Fibroblast of skin of right quadriceps (primary cell): ENCODE measurements around the gene ALPI.
"Not testable (repeated sequence)": the region's sequence is repeated elsewhere in the genome, so short reads cannot be mapped to it uniquely, and the experiment has no call there.

Experiments
- DNase-seq: peaks from one replicate; pipeline ENCODE4 v3.0.0-alpha.2; 2013

ALPI gene

DNA sequence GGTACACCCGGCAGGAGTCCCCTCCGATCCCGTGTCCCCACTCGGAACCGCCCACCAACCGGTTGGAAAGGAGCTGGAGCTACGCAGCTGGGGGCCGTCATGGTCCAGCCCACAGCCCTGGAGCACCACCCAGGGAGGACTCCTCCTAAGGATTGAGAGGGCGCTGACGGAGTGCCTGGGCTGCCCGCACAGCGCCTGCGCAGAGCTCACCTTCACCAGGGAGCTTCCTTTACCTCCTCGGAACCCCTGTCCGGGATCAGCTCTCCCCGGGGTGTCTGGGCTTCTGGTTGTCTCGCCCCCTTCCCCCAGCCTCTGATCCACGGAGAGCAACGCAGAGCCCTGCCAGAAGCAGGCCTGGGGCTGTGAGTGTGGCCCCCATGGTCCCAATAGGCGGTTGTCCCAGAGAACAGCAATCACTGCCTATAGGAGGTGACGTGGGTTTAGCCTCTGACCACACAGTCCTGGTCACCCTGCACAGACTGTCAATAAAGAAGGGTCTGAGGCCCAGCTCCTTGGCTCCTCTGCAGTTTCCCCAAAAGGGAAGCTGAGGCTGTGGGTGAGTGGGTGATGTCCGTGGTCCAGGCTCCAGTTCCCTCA is 34.7 kb upstream of the ALPI start:
- DNase-seq = no peak

DNA sequence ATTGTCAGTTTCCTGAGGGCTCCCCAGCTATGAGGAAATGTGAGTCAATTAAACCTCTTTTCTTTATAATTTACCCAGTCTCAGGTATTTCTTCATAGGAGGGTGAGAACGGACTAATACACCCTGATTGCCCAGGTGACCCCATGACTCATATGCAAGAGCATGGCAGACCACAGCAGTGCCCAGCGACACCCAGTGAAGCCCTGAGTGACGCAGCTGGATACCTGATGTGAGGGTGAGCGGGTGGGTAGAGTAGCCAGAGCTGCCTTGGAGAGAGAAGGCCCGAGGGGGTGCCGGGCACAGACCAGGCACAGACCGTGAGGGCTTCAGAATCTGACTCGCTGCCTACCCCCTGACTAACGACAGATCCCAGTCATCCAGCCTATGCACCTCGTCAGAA is 33.9 kb upstream of the ALPI start:
- DNase-seq = no peak

DNA sequence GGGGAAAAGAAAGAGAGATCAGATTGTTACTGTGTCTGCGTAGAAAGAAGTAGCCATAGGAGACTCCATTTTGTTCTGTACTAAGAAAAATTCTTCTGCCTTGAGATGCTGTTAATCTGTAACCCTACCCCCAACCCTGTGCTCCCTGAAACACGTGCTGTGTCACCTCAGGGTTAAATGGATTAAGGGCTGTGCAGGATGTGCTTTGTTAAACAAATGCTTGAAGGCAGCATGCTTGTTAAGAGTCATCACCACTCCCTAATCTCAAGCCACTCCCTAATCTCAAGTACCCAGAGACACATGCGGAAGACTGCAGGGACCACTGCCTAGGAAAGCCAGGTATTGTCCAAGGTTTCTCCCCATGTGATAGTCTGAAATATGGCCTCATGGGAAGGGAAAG is 33.0 kb upstream of the ALPI start:
- DNase-seq = not testable (repeated sequence)

DNA sequence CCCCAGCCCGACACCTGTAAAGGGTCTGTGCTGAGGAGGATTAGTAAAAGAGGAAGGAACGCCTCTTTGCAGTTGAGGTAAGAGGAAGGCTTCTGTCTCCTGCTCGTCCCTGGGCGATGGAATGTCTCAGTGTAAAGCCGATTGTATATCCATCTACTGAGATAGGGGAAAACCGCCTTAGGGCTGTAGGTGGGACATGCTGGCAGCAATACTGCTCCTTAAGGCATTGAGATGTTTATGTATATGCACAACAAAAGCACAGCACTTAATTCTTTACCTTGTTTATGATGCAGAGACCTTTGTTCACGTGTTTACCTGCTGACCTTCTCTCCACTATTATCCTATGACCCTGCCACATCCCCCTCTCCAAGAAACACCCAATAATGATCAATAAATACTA is 32.5 kb upstream of the ALPI start:
- DNase-seq = not testable (repeated sequence)

DNA sequence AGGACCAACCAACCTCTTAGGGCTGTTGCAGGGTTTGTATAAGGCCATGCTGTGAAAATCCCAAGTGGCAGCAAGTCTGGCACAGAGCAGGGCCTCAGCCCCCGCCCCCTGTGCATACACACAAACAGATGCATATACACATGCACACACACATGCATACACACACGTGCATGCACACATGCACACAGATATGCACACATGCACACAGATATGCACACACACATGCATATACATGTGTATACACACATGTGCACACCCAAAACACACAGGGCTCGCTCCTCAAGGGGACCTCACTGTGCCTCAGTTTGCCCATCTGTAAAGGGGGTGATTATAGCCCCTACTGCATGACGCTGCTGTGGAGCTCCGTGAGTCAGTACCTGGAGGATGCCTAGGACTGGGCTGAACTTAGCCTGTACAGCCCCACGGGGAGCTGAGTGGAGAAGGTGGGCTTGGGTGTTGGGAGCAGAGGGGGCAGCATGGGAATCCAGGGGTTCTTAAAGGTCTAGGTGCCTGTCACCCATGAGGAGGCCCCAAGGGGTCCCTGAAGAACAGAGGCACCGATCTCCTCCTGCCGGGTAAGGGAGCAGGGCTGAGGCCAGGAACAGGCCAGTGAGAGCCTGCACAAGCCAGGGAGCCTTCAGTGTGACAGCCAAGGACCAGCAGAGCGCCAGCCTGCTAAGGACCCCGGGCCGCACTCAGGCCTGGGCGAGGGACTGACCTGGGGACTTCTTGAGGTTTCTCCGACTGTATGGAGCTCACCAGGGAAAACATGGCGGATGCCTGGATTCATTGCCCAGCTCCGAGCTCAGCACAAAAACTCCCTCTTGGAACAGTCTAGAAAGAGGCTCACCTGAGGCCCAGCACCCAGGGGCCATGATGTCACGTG is 24.0 kb upstream of the ALPI start:
- DNase-seq = no peak

DNA sequence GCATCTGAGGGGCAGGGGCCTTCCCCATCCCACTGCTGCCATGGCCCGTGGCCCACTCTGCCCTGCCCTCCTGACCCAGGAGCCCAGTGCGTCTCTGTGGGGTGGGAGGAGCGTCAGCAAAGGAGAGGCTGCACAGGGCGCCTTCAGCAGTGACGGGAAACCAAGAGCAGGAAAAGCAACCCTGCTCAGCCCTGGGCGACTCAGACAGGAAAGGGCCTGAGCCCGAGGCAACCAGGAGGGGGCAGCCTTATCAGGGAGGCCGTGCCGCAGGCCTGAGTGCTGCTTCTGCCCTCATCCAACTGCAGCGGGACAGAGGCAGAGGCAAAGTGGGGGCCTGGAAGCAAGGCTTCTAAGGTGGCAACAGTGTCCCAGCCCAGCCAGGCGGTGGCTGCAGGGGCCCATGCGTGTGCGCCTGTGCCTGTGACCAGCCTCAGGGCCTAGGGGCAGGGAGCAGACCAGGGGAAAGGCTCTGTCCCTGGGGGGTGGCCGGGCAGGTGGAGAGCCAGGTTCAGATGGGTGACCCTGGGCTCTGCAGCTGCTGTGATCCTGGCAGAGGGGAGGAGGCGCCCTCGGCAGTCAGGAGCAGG is 23.3 kb upstream of the ALPI start:
- DNase-seq = no peak

DNA sequence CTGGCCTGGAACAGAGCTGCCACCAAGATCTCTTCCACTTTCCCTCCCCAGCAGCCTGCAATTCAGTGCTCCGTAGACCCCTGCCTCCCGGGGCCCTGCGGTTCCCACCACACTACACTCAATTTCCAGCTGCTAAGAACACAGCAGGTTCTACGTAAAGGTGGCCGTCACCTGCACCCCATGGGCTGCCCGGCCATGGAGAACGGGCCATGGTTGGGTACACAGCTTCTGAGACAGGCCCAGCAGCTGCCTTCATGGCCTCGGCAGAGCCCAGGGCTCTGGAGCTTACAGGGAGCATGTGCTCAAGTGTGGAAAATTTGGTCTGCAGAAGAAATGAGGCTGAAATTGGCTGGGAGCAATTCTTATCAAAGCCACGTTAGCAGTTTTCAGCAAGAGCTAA is 22.3 kb upstream of the ALPI start:
- not testable (repeated sequence) for DNase-seq

DNA sequence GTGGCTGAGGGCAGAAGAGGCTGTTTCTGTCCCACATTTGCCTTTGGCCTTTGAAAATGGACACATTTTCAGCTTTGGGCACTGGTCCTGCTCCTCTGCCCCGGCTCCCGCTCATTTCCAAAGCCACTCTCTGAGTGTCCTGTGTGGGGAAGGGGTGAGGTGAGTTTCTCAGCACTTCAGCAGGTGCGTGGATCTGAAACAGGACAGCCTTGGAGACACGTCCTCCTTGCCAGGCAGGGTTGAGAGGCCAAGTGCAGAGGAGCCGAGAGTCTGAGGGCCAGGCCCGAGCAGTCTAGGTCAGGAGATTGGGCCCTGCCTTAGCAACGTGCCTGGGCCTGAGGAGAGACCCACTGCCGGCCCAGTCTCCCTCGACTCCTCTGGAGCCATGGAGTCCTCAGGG is 21.9 kb upstream of the ALPI start:
- DNase-seq = no peak

DNA sequence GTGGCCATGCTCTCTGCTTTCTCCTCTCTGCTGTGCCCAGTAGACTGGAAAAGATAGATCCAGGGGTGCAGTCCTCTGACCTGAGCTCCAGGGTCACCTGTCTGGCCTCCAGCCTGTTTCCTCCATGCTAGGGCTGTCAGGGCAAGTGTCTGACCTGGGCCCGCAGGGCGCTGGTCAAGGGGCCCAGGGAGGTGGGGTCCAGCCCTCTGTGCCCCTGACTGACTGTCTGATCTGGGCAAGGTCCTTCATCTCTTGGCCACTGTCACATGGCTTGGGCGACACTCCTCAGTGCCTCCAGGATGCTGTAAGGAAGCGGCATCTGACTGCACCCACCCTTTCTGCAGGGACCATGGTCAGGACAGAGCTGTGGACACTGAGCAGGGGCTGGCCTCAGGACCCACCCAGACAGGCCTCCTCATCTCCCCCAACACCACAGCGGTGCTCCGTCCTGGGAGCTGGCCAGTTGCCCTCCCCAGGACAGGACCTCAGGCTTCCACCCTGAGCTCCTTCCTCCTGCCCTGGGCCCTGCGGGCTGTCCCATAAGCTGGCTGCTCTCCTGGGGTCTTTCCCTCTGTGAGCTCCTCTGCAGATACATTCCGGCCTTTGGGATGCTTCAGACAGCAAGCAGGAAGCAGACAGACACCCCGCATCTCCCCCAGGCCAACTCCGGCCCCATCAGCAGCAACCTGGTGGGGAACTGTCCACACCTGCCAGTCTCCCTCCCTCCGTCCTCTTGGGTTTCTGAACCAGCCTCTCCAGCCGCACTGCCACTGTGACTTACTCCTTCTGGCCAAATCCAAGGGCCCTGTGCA is 21.2 kb upstream of the ALPI start:
- no peak for DNase-seq

DNA sequence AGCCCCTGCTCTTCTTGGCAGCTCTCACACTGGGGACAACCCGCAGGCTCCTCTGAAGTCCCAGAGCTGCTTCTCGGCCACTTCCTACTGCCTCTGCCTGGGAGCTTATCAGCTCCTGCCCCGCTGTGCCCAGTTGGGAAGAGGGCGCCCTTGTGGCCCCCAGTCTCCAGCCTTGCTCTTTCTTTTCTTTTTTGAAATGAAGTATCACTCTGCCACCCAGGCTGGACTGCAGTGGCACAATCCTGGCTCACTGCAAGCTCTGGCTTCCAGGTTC is 20.6 kb upstream of the ALPI start:
- no peak for DNase-seq

DNA sequence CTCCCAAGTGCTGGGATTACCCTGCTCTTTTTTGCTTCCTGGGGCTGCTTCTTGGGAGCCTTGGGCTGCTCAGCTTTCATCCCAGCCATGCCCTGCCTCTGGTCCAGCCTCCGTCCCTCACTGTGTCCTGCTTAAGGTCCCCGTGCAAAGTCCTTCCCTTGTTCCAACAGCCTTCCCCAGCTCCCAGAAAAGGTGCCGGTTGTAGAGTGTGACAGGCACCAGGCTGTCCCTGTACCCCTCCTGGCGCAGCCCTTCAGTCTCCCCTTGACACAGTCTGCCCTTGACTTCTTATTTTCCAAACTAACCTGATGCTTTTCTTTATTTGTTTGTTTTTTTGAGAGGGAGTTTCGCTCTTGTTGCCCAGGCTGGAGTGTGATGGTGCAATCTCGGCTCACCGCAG is 20.1 kb upstream of the ALPI start:
- DNase-seq = no peak

DNA sequence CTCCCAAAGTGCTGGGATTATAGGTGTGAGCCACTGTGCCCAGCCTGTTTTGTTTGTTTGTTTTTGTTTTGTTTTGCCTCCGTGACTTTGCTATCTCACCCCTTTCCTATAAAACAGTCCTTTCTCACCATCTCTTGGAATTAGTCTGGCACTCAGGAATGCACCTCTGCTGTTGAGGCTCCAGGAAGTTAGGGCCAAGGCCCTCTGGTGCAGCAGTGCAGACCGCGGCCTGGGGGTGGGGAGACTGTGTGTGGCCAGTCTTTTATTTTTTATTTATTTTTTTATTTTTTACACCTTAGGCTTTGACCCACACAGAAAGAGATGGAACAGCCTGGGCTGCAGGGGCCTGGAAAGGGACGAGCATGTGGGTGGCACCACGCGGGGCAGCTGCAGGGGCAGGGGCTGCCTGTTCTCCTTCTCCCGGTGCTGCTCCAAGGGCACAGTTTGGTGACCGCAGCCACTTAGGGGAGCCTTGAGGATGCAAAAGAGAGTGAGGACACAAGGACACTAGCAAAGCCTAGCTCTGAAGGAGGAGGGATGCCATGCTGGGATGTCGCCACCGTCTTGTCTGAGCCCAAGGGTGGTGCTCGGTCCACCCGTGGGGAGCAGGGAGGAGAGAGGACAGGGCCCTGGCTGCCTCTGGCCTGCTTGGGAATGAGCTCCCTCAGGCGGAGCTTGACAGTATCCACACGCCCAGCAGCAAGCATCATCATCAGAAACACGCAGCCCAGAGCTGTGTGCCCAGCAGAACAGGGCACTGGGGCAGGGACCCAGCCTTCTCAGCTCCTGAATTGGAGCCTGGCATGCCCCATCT is 19.4 kb upstream of the ALPI start:
- DNase-seq = no peak

DNA sequence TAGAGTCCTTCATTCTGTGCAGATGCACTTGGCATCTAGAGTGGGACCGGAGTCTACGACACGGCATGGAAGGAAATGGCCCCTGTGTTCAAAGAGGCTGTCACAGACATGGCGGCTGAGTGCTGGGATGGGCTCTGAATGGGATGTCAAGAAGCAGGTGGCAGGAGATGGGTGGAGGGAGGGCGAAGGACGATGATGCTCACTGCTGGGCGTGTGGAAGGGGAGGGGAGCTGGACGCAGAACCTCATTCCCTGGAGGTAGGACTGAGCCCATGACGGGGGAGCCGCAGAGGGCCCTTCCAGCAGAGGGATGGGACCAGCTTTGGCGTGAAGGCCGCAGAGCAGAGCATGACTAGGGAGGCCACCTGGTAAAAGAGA is 18.8 kb upstream of the ALPI start:
- no peak for DNase-seq

DNA sequence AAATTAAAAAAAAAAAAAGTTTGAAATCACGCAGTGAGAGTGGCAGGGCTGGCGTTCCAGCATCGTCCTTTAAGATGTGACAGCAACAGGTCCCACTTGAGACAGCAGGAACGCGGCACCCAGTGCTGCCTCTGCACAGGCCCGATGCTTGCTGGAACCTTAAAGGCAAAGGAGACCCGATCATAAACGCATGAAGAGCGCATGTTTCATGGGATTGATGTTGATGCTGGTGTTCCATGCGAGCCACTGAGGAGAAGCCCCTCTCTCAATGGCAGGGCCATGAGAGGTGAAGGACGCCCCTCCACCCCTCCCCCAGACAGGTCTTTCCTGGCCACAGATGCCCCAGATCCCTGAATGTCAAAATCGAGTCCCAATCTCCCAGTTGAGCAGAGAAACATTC is 17.9 kb upstream of the ALPI start:
- DNase-seq = no peak

DNA sequence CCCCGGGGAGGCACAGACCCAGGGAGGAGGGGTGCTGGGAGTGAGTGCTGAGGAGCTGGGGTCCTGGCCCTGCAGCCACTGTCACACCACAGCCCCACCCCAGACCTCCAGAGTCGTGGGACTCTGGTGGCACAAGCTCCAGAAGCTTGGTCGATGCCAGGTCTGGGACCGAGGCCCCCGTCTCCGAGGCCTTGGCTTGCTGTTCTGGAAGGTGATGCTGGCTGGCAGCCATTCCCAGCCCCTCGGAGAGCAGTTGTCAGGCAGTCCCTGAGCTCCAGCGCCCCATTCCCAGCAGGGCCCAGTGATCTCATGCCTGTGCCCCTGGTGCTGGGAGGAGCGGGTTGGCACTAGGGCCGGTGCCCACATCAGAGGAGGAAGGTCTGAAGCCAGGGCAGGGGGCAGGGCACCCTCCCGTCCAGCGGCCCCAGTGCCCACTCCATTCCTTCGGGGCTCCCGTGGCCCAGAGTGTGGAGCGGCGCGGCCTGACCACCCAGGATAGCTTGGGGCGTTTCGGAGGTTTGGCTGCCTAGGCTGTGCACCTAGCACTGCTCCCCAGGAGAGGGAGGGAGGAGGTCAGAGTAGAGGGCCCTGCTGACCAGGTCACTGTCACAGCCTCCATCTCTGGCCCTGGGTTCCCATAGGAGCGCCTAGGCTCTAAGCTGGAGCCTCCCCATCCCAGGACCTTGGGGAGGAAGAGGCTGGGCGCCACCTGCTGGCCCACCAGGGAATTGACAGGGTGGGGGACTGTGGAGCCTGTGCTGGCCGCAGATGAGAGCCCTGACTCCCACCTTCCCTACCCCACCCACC is 16.8 kb upstream of the ALPI start:
- peak; percentile 11 for DNase-seq

DNA sequence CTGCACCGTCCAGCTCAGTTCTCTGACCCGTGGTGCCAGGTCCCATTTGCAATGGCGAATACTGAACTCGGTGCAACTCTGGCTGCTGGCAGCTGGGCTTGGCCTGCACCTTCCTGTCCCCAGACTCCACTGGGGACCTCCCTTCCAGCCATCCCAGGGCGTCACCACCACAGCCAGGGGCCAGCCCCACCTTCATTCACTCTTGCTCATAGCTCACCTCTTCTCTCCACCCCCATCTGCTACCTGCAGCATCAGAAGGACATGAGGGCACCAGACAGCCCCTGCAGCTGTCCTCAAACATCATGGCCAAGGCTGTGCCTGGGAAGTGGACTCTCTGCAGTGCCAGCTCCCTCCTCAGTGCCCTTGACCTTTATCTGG is 16.2 kb upstream of the ALPI start:
- no peak for DNase-seq

DNA sequence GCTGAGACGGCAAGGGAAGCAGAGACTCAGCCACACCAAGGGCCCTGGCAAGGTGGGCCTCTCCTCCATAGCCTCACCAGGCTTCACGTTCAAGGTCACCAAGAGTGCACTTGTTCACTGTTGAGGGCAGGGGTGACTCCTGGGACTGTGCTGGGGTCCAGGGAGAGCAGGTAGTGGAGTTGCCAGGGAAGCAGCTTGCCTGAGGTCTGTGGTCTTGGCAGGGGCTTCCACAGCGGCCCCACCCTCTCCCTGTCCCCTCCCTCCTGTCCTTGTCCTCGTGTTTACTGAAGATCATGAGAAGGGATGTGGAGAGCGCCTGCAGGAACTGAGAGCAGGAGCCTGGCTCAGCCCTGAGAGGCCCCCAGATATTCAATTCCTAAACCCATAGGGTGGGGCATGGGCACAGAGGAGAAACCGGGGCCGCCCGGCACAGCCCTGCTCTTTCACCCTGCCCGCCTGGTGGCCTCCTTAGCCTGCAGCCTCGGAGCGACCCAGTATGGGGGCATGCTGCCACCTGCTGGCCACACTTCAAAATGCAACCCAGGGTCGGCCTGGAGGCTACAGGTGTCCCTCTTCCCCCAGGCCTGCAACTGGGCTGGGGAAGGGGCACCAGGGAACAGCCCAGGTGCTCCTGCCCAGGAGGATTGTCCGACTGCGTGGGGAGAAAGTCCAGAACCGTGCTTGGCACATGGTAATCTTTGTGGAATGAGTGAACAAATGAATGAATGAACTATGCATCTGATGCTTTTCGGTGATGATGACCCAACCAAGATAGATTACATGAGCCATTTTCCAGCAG is 15.5 kb upstream of the ALPI start:
- DNase-seq = peak; percentile 44

DNA sequence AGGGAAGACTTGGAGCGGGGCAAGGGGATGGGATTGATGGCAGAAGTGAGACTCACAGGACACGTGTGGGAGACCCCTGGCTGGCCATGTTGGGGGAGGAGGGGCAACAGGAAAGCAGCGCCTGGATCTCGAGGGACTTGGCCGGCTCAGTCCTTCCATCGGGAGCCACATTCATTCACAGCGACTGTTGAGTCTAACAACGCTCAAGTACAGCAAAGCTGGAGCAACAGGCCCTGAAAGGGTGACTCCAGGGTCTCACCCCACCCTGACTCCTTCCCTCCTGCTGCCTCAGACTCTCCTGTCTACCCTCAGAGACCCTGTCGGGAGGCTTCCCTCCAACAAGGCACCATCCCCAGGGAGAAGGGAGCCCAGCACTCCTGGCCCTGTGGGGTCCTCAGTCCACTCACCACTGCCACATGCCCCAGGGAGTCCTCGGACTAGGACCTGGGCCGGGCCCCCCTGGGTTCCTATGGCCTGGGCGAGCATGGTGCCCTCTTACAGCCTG is 14.8 kb upstream of the ALPI start:
- no peak for DNase-seq

DNA sequence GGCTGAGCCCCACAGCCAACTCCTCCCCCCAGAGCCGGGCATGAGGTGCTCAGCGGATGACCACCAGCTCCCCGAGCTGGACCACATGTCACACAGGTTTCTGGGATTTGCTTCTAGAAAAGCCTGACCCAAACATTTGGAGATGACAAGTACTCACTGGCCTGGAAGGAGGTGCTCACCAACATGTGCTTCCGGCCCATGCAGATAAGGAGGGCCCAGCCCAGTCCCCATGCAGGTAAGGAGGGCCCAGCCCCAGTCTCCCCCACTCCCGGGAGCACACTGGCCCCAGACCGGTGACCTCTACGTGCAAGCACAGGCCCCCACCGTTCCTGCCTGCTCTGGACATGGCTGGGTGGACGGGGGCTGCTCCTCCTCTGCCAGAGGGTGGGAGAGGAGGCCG is 14.0 kb upstream of the ALPI start:
- not testable (repeated sequence) for DNase-seq

DNA sequence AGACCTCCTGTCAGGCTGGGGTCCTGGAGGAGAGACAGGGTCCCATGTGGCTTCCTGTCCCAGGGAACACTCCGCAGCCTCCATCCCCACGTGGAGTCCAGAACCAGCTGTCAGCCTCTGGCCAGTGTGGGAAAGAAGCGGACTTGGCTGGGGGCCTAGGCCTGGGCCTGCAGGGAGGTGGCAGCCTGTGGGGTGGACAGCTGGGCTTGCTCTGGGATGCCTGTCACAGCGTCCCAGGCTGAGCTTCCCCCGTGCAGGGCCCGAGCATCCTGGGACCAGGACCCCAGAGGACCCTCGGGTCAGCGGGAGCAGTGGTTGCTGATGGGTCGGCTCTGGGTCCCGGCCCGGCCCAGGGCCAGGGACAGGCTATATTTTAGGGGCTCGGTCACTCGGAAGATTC is 13.5 kb upstream of the ALPI start:
- DNase-seq = not testable (repeated sequence)

DNA sequence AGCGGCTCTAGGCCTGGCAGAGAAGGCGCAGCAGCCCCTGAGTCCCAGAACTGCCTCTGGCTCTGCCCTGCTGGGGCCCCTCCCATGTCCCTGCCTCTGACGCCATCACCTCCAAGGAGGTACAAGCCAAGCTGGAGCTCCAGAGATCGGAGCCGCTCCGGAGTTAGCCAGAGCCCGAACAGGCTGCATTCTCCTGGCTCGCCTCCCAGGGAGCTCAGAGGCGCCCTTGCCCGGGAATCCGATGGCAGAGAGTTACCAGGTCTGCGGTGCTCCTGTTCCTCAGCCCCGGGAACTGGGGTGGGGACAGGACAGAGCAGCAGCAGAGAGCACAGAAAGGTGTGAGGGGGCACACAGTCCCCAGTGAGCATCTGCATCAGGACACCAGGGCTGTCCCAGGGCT is 12.9 kb upstream of the ALPI start:
- not testable (repeated sequence) for DNase-seq
